Natural killer cell (primary cell): ENCODE data around the gene CIB2. TPM values are rescaled to one million over a fixed set of nuclear protein-coding genes. Genes with fewer than 3 reads are reported as not detected.

Experiments used
- ATAC-seq, 3 donors: fragments of 150-1000 bp in 2 of 3; fragments of 200-7000 bp in 1 of 3; cut with Tn5 transposase; 1 replicate in 1 of 3; 2 replicates in 2 of 3; pipeline ENCODE4 v1.10.0; 2021; ENCODE audit warnings: mild to moderate bottlenecking in 2 of 3, moderate library complexity in 2 of 3
- DNase-seq, 2 donors: peaks; one replicate each; pipeline versions ENCODE4 v3.0.0 to v3.0.0-alpha.2; 2013 to 2021; ENCODE audit warnings: mixed read lengths in 1 of 2
- H3K27ac ChIP-seq: one replicate; pipeline ENCODE4 v1.5.1; 2013; ENCODE audit warnings: mild to moderate bottlenecking, low read length
- H3K27me3 ChIP-seq: one replicate; pipeline ENCODE4 v1.6.1; 2013; ENCODE audit warnings: low read length; ENCODE audit not compliant: control insufficient read depth, insufficient read depth
- H3K36me3 ChIP-seq: one replicate; pipeline ENCODE4 v1.6.1; 2013; ENCODE audit warnings: low read length; ENCODE audit not compliant: control insufficient read depth, insufficient read depth
- H3K4me1 ChIP-seq: one replicate; pipeline ENCODE4 v1.6.1; 2013; ENCODE audit warnings: low read length; ENCODE audit not compliant: control insufficient read depth, insufficient read depth
- H3K4me3 ChIP-seq: one replicate; pipeline ENCODE4 v1.5.1; 2013; ENCODE audit warnings: low read length
- H3K9me3 ChIP-seq: one replicate; pipeline ENCODE4 v1.6.1; 2013; ENCODE audit warnings: low read length; ENCODE audit not compliant: control insufficient read depth, insufficient read depth
- H3K27ac Mint-ChIP-seq, 2 donors: one replicate each; pipeline ENCODE4 v1.8.0; 2022; ENCODE audit warnings: mild to moderate bottlenecking in 2 of 2, mixed read lengths in 2 of 2, moderate library complexity in 1 of 2
- H3K27me3 Mint-ChIP-seq, 2 donors: one replicate each; pipeline ENCODE4 v1.8.0; 2022; ENCODE audit warnings: low read depth in 2 of 2, mixed read lengths in 2 of 2
- H3K36me3 Mint-ChIP-seq: one replicate; pipeline ENCODE4 v1.8.0; 2022; ENCODE audit warnings: mixed read lengths
- H3K4me1 Mint-ChIP-seq, 2 donors: one replicate each; pipeline ENCODE4 v1.8.0; 2022; ENCODE audit warnings: mixed read lengths in 2 of 2
- H3K4me3 Mint-ChIP-seq: one replicate; pipeline ENCODE4 v1.8.0; 2022; ENCODE audit warnings: mild to moderate bottlenecking, moderate library complexity, mixed read lengths
- H3K9me3 Mint-ChIP-seq, 2 donors: one replicate each; pipeline ENCODE4 v1.8.0; 2022; ENCODE audit warnings: mixed read lengths in 2 of 2
- CTCF ChIP-seq: fragments of 200-600 bp; IDR thresholded peaks from one replicate; pipeline ENCODE4 v1.8.0; 2022; ENCODE audit warnings: antibody characterized with exemption
- WGBS: methylation state at CpG from one replicate; pipeline ENCODE4 v1.1.7; 2013; ENCODE audit warnings: missing lambda C conversion rate; ENCODE audit not compliant: insufficient coverage; 5-methylcytosine and 5-hydroxymethylcytosine counted together
- intact Hi-C: fragments of 100-400 bp; cut with micrococcal nuclease; formaldehyde crosslinking; loops from one replicate; pipeline ENCODE4 v1.14.2; 2022
- total RNA-seq, 4 donors: library from RNA; stranded (reverse); fragments of 120-200 nt in 1 of 4; gene quantifications; one replicate each; pipeline versions ENCODE4 v1.2.3 to v1.2.4, GENCODE V29; 2013 to 2022

The CIB2 gene
- total RNA-seq, 3 donors from 2014 or later (not counting 1 experiment from before 2014, with no cell fraction given), result 0.25 to 1.5 (median 0.99) TPM

- H3K27ac ChIP-seq, result peak overlapping the region; percentile 43
- peak overlapping the region in 1 of 2 donors; percentile 69 for H3K27ac Mint-ChIP-seq
- no peak overlapping the region for H3K4me3 Mint-ChIP-seq
- intact Hi-C loops, result loop anchor here (5.0 kb wide), 1 partner anchor 35 kb away; no protein-coding TSS in a partner anchor
- H3K27me3 Mint-ChIP-seq, result no peaks in the 10 kb centered on the region
- H3K9me3 Mint-ChIP-seq, result no peaks in the 10 kb centered on the region
- H3K36me3 ChIP-seq, result no peaks in the 10 kb centered on the region
- no peak for ATAC-seq
- H3K9me3 ChIP-seq, result no peaks in the 10 kb centered on the region
- H3K27me3 ChIP-seq, result no peaks in the 10 kb centered on the region
- no peak overlapping the region for H3K4me3 ChIP-seq
- WGBS, result 94% methylated on average over 6 of the region's 6 CpGs
- H3K4me1 ChIP-seq, result peaks cover 59% of the 10 kb centered on the region
- peaks cover 46 to 48% of the 10 kb centered on the region in 2 donors for H3K4me1 Mint-ChIP-seq
- H3K36me3 Mint-ChIP-seq, result no peaks in the 10 kb centered on the region
- no peak for DNase-seq
- TF ChIP-seq CTCF, result no peak
These were observed 28.5 kb downstream of the CIB2 start for GRCh38 chr15:78102741-78103140.

GRCh38 chr15:78102211-78102610, 29.0 kb downstream of the CIB2 start:
- Mint-ChIP-seq H3K36me3 (no peaks in the 10 kb centered on the region), H3K27me3 (no peaks in the 10 kb centered on the region), H3K27ac (peak overlapping the region in 1 of 2 donors; percentile 69), H3K4me3 (no peak overlapping the region), H3K9me3 (no peaks in the 10 kb centered on the region), H3K4me1 (peaks cover 40 to 48% of the 10 kb centered on the region in 2 donors)
- Histone ChIP-seq H3K4me1 (peaks cover 53% of the 10 kb centered on the region), H3K36me3 (no peaks in the 10 kb centered on the region), H3K9me3 (no peaks in the 10 kb centered on the region), H3K27ac (no peak overlapping the region), H3K4me3 (no peak overlapping the region), H3K27me3 (no peaks in the 10 kb centered on the region)
- intact Hi-C loops, result loop anchor here (5.0 kb wide), 1 partner anchor 35 kb away; no protein-coding TSS in a partner anchor
- 94% methylated on average over 1 of the region's 1 CpG for WGBS
- no peak for TF ChIP-seq CTCF
- DNase-seq (no peak), ATAC-seq (no peak)

- H3K27ac Mint-ChIP-seq, result no peak overlapping the region
- H3K4me3 Mint-ChIP-seq, result no peak overlapping the region
- no peak for TF ChIP-seq CTCF
- H3K9me3 Mint-ChIP-seq, result no peaks in the 10 kb centered on the region
- Histone ChIP-seq H3K9me3 (no peaks in the 10 kb centered on the region), H3K27me3 (no peaks in the 10 kb centered on the region), H3K36me3 (no peaks in the 10 kb centered on the region), H3K27ac (no peak overlapping the region), H3K4me1 (peaks cover 49% of the 10 kb centered on the region), H3K4me3 (no peak overlapping the region)
- no peaks in the 10 kb centered on the region for H3K27me3 Mint-ChIP-seq
- 98% methylated on average over 4 of the region's 5 CpGs for WGBS
- intact Hi-C loops, result loop anchor here (5.0 kb wide), 1 partner anchor 34 kb away; no protein-coding TSS in a partner anchor
- no peaks in the 10 kb centered on the region for H3K36me3 Mint-ChIP-seq
- DNase-seq, result no peak
- H3K4me1 Mint-ChIP-seq, result peaks cover 35 to 44% of the 10 kb centered on the region in 2 donors
- no peak for ATAC-seq
These were observed 29.7 kb downstream of the CIB2 start for GRCh38 chr15:78101423-78102105.
